IMR-90 (cell line): Measurements from ENCODE around the gene NIPAL1. TPM values are rescaled to one million over a fixed set of nuclear protein-coding genes. Genes with fewer than 3 reads are reported as not detected.

ENCODE experiments used
- ATAC-seq: fragments of 200-7000 bp; cut with Tn5 transposase; 2 replicates; pipeline ENCODE4 v1.9.1; 2020; ENCODE audit warnings: low read depth, mild to moderate bottlenecking, moderate library complexity
- BruUV-seq: library from RNA; stranded (reverse); fragments of 400-500 nt; replicated peaks from 2 replicates; lab custom pipeline; 2021; lab: Mats Ljungman, UMichigan
- CTCF ChIA-PET: fragments of 300-600 bp; formaldehyde crosslinking; extraction: SDS; loops from one replicate; lab custom pipeline; 2021; ENCODE audit warnings: antibody characterized with exemption; lab: Yijun Ruan, JAX
- POLR2A ChIA-PET: fragments of 300-600 bp; sonication (Branson Sonifier 250); formaldehyde crosslinking; loops from one replicate; lab custom pipeline; 2022; ENCODE audit warnings: antibody characterized with exemption; ENCODE audit not compliant: unreplicated experiment; lab: Charles Lee
- DNase-seq: peaks from one replicate; pipeline ENCODE4 v3.0.0; 2013
- H2AFZ ChIP-seq: replicated peaks from 2 replicates; pipeline ENCODE3; 2013; ENCODE audit warnings: low read length, mild to moderate bottlenecking; ENCODE audit not compliant: poor library complexity
- H2AK5ac ChIP-seq: 2 replicates; pipeline ENCODE4 v1.6.1; 2013; ENCODE audit warnings: low read depth, low read length, inconsistent platforms
- H2AK9ac ChIP-seq: replicated peaks from 2 replicates; pipeline ENCODE3; 2013; ENCODE audit warnings: mild to moderate bottlenecking, low read depth, low read length, moderate library complexity; ENCODE audit not compliant: poor library complexity
- H2BK120ac ChIP-seq: 2 replicates; pipeline ENCODE4 v1.6.1; 2013; ENCODE audit warnings: low read depth, low read length, inconsistent platforms
- H2BK15ac ChIP-seq: 3 replicates; pipeline ENCODE4 v1.6.1; 2013; ENCODE audit warnings: low read depth, low read length, inconsistent platforms
- H2BK20ac ChIP-seq: 2 replicates; pipeline ENCODE4 v1.6.1; 2013; ENCODE audit warnings: low read depth, mild to moderate bottlenecking, inconsistent platforms, low read length, moderate library complexity
- H2BK5ac ChIP-seq: 2 replicates; pipeline ENCODE4 v1.6.1; 2013; ENCODE audit warnings: mild to moderate bottlenecking, low read depth, low read length, inconsistent platforms; ENCODE audit not compliant: poor library complexity, severe bottlenecking
- H3K14ac ChIP-seq: replicated peaks from 2 replicates; pipeline ENCODE4 v1.6.1; 2013; ENCODE audit warnings: low read depth, low read length, inconsistent platforms
- H3K18ac ChIP-seq: 2 replicates; pipeline ENCODE4 v1.6.1; 2013; ENCODE audit warnings: low read depth, low read length, control low read depth
- H3K23ac ChIP-seq: 2 replicates; pipeline ENCODE4 v1.6.1; 2013; ENCODE audit warnings: low read depth, low read length, inconsistent platforms
- H3K27ac ChIP-seq: 2 replicates; pipeline ENCODE4 v1.5.1; 2013; ENCODE audit warnings: mild to moderate bottlenecking, control low read depth, low read length; ENCODE audit not compliant: insufficient read depth
- H3K27me3 ChIP-seq: 2 replicates; pipeline ENCODE4 v1.6.1; 2013; ENCODE audit warnings: low read length; ENCODE audit not compliant: control insufficient read depth, insufficient read depth
- H3K36me3 ChIP-seq: 2 replicates; pipeline ENCODE4 v1.6.1; 2013; ENCODE audit warnings: low read length, mixed read lengths; ENCODE audit not compliant: control insufficient read depth, insufficient read depth
- H3K4ac ChIP-seq: 2 replicates; pipeline ENCODE4 v1.6.1; 2013; ENCODE audit warnings: low read depth, low read length, inconsistent platforms
- H3K4me1 ChIP-seq: 2 replicates; pipeline ENCODE4 v1.6.1; 2013; ENCODE audit warnings: low read length, mixed read lengths; ENCODE audit not compliant: control insufficient read depth, insufficient read depth
- H3K4me2 ChIP-seq: 2 replicates; pipeline ENCODE4 v1.6.1; 2013; ENCODE audit warnings: low read depth, mild to moderate bottlenecking, control low read depth, low read length, moderate library complexity
- H3K4me3 ChIP-seq: 2 replicates; pipeline ENCODE4 v1.5.1; 2013; ENCODE audit warnings: low read depth, mild to moderate bottlenecking, control low read depth, low read length, moderate library complexity; ENCODE audit not compliant: insufficient read depth
- H3K56ac ChIP-seq: 2 replicates; pipeline ENCODE4 v1.6.1; 2013; ENCODE audit warnings: low read length, inconsistent platforms; ENCODE audit not compliant: insufficient read depth; ENCODE audit errors: extremely low read depth
- H3K79me1 ChIP-seq, 2 experiments: 2 replicates each; pipeline ENCODE4 v1.6.1; 2013; ENCODE audit warnings: low read length in 2 of 2, inconsistent platforms in 1 of 2, low read depth in 1 of 2
- H3K9ac ChIP-seq: 2 replicates; pipeline ENCODE4 v1.6.1; 2013; ENCODE audit warnings: low read depth, low read length, control low read depth
- H3K9me1 ChIP-seq: 2 replicates; pipeline ENCODE4 v1.6.1; 2013; ENCODE audit warnings: low read length, inconsistent platforms; ENCODE audit not compliant: insufficient read depth
- H3K9me3 ChIP-seq: 2 replicates; pipeline ENCODE4 v1.6.1; 2013; ENCODE audit warnings: low read length; ENCODE audit not compliant: control insufficient read depth, insufficient read depth
- H4K20me1 ChIP-seq: 2 replicates; pipeline ENCODE4 v1.6.1; 2013; ENCODE audit warnings: low read length, inconsistent platforms; ENCODE audit not compliant: insufficient read depth
- H4K5ac ChIP-seq: 2 replicates; pipeline ENCODE4 v1.6.1; 2013; ENCODE audit warnings: mild to moderate bottlenecking, low read depth, low read length, control low read depth
- H4K8ac ChIP-seq, 2 experiments: 2 replicates each; pipeline ENCODE4 v1.6.1; 2013; ENCODE audit warnings: low read depth in 2 of 2, low read length in 2 of 2, control low read depth in 1 of 2, inconsistent platforms in 1 of 2
- H4K91ac ChIP-seq: 2 replicates; pipeline ENCODE4 v1.6.1; 2013; ENCODE audit warnings: low read depth, low read length, inconsistent platforms; ENCODE audit not compliant: insufficient read depth
- CTCF ChIP-seq: conservative IDR thresholded peaks from 2 replicates; pipeline ENCODE4 v1.5.1; 2012; ENCODE audit warnings: mild to moderate bottlenecking, low read depth, low read length, improper control_type of control experiment
- RAD21 ChIP-seq: IDR thresholded peaks from 2 replicates; pipeline ENCODE4 v1.6.1; 2012; ENCODE audit warnings: low read length, improper control_type of control experiment
- RCOR1 ChIP-seq: IDR thresholded peaks from 2 replicates; pipeline ENCODE4 v1.6.1; 2012; ENCODE audit warnings: mild to moderate bottlenecking, low read length, improper control_type of control experiment; ENCODE audit not compliant: insufficient replicate concordance
- SMC3 ChIP-seq: fragments of 150-350 bp; IDR thresholded peaks from 2 replicates; pipeline ENCODE4 v1.6.1; 2016; ENCODE audit warnings: low read depth, mild to moderate bottlenecking, antibody characterized with exemption, low read length, moderate library complexity
- WGBS, 2 experiments: methylation state at CpG; one replicate each; pipeline versions ENCODE4 v1.1.5 to v1.1.7; 2013; ENCODE audit warnings: missing lambda C conversion rate in 2 of 2; ENCODE audit not compliant: insufficient read length in 1 of 2; ENCODE audit errors: extremely low coverage in 2 of 2; 5-methylcytosine and 5-hydroxymethylcytosine counted together
- dilution Hi-C: fragments of 300-500 bp; cut with HindIII; formaldehyde crosslinking; loops from one replicate; pipeline ENCODE4 v1.14.3; 2018; ENCODE audit warnings: low sequenced_read_pairs; ENCODE audit not compliant: unreplicated experiment
- in situ Hi-C: fragments of 300-500 bp; cut with MboI; formaldehyde crosslinking; loops from 3 replicates; pipeline ENCODE4 v1.14.3; 2019; ENCODE audit warnings: low sequenced_read_pairs, inconsistent platforms, mixed read lengths
- intact Hi-C: fragments of 100-400 bp; cut with micrococcal nuclease; formaldehyde crosslinking; loops from 2 replicates; pipeline ENCODE4 v1.10.0; 2022
- polyA plus RNA-seq, 3 experiments: library from polyadenylated mRNA; depleted of rRNA; stranded (reverse); fragments of >200 nt; gene quantifications; 2 replicates each; pipeline ENCODE4 v1.2.3, GENCODE V29; 2012; ENCODE audit warnings: low replicate concordance in 1 of 3
- total RNA-seq: library from RNA; depleted of rRNA; stranded (reverse); fragments of >200 nt; gene quantifications from 2 replicates; pipeline ENCODE4 v1.2.3, GENCODE V29; 2012

The NIPAL1 gene
- total and polyA plus RNA-seq, 2 of the 4 experiments (the other 2 are of a cell fraction): 0.89 to 1.1 TPM

- no peaks in the 10 kb centered on the region for H3K79me1 ChIP-seq
- H2BK120ac ChIP-seq: no peak overlapping the region
- in situ Hi-C loops (no loop called here), dilution Hi-C loops (no loop called here), intact Hi-C loops (no loop called here)
- H2BK15ac ChIP-seq: no peak overlapping the region
- ATAC-seq (no peak), DNase-seq (peak; percentile 3)
- no peak overlapping the region for H2BK20ac ChIP-seq
- no peaks in the 10 kb centered on the region for H3K9me3 ChIP-seq
- H4K20me1 ChIP-seq: no peaks in the 10 kb centered on the region
- H4K91ac ChIP-seq: no peak overlapping the region
- ChIA-PET CTCF (interaction anchor here (0.6 to 1.5 kb wide), 7 partner anchors 9 to 1539 kb away, joined by 3 to 4 read pairs (median 3); no protein-coding TSS in a partner anchor), POLR2A (no interaction called here)
- no peak overlapping the region for H3K27ac ChIP-seq
- no peak overlapping the region for H2AK9ac ChIP-seq
- no peak overlapping the region for H4K8ac ChIP-seq
- no peak for TF ChIP-seq RCOR1
- peak; percentile 23; the same call in 1 of the 2 replicates for TF ChIP-seq SMC3
- TF ChIP-seq CTCF: peak; percentile 35
- 0 out of 2 replicates have a peak, but pooled peaks have one; percentile 12 for TF ChIP-seq RAD21
- H4K5ac ChIP-seq: no peak overlapping the region
- no peak overlapping the region for H3K4ac ChIP-seq
- no peak overlapping the region for H3K4me3 ChIP-seq
- no peak overlapping the region for H2AFZ ChIP-seq
- H3K56ac ChIP-seq: no peak overlapping the region
- H3K9ac ChIP-seq: no peak overlapping the region
- no TSS peak for BruUV-seq
- no peak overlapping the region for H2BK5ac ChIP-seq
- no peak overlapping the region for H3K14ac ChIP-seq
- H3K4me2 ChIP-seq: no peak overlapping the region
- H3K4me1 ChIP-seq: no peaks in the 10 kb centered on the region
- no peak overlapping the region for H3K18ac ChIP-seq
- H3K36me3 ChIP-seq: no peaks in the 10 kb centered on the region
- no peaks in the 10 kb centered on the region for H3K9me1 ChIP-seq
- no peaks in the 10 kb centered on the region for H3K27me3 ChIP-seq
- no peak overlapping the region for H3K23ac ChIP-seq
- no peak overlapping the region for H2AK5ac ChIP-seq
- WGBS, 2 experiments: no CpG with 5 or more reads among the region's 1 CpG
Observed at GRCh38 chr4:48033825-48034413, 17.3 kb downstream of the NIPAL1 start.
